A549 treated with AZD2906 at 1 μM for 4 hours (cell line): Measurements from ENCODE around the gene OR10H4. TPM values are rescaled to one million over a fixed set of nuclear protein-coding genes. Genes with fewer than 3 reads are reported as not detected.

Experiments used
- total RNA-seq: library from RNA; stranded (reverse); fragments of 200-300 nt; extraction: Qiagen RNA extraction; gene quantifications from 5 replicates; pipeline ENCODE4 v1.2.3, GENCODE V29; 2022

OR10H4 gene, protein sequence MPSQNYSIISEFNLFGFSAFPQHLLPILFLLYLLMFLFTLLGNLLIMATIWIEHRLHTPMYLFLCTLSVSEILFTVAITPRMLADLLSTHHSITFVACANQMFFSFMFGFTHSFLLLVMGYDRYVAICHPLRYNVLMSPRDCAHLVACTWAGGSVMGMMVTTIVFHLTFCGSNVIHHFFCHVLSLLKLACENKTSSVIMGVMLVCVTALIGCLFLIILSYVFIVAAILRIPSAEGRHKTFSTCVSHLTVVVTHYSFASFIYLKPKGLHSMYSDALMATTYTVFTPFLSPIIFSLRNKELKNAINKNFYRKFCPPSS
- total RNA-seq = not detected in 5 replicates

DNA sequence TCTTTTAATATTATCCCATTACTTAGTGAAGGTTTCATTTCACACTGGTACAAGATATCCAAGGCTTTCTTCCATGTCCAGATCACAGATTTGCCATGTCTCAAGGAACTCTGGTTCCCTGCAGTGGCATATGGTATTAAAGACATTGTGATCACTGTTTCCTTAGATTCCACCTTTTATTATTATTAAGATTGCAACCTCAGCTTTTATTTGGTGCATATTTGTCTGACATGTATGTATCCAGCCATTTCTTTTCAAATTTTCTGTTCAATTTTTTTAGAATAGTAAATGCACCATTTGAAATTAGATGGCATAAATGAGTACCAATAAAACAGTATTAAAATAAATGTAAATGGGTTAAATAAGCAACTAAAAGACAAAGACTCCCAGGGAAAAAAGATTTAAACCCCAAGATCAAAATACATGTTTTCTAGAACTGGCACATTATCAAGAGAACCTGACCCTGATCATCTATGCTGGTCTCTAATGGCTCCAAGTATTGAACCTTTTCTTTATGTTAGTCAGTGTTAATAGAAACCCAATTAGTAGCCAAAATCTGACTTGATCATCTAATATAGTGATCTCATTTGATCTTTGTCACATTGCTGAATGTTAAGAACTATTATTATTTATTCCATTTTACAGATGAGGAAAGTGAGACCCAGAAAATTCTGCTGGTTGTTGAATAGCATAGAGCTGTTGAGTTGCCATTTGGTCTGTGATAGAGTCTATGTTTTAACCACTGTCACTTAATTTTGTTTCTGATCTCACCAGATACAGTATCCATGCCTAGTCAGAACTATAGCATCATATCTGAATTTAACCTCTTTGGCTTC lies at the start of gene OR10H4:
TSS of gene OR10H4 (plus strand) at position 786 of the 836 bp plus-strand sequence. CDS start at position 786, 0 bp downstream.

DNA sequence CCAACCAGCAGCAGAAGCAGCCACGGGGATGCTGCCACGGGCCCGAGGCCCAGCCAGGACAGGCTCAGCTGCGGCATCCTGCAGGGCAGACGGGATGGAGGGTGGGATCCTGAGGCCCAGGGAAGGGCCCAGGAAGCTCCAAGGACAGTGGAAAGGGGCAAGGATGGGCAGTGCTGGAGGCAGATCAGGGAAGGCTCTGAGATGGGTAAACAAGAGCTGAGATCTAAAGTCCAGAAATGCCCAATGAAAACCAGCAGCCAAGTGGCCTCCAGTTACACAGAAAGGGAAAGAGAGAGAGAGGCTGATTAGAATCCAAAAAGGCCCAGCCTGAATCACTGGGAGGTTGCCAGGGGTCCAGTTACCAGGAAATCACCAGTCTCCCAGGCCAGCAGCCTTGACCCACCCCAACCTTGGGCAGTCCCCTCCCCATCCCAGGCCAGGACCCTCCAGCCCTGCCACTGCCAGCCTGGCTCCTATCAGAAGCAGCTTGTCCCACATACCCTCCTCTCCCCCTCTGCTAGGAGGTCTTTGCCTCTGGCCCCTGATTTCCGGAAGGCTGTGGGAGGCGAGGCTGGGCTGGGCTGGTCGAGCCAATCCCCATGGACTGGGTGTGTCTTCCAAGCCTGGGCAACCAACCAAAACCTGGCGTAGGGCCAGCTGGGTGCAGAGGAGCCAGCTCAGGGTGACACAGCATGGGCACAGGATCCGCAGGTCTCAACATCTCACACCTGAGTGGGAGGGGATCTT lies 14.3 kb upstream of the OR10H4 start, which contains the start of gene CYP4F11:
TSS of gene CYP4F11 (minus strand) at position 198 of the 747 bp plus-strand sequence. CDS start at position 77, 121 bp downstream.

Other genes starting within 250 kb of the OR10H4 start
- gene OR10H2, start 221.0 kb upstream of the OR10H4 start, total RNA-seq = not detected in 5 replicates
- not detected in 5 replicates for gene OR10H3, start 211.0 kb upstream of the OR10H4 start, total RNA-seq
- not detected in 5 replicates for gene OR10H5, start 161.3 kb upstream of the OR10H4 start, total RNA-seq
- not detected in 5 replicates for gene OR10H1, start 133.3 kb upstream of the OR10H4 start, total RNA-seq
- 0.05 to 0.24 TPM (median 0.11 TPM) in 5 replicates for gene CYP4F2, start 50.9 kb upstream of the OR10H4 start, total RNA-seq
- gene CYP4F11, start 14.5 kb upstream of the OR10H4 start, total RNA-seq = 4.6 to 6.7 TPM (median 5.5 TPM) in 5 replicates
- gene TPM4, start 127.5 kb downstream of the OR10H4 start, total RNA-seq = 380 to 506 TPM (median 445 TPM) in 5 replicates
- gene RAB8A, start 162.9 kb downstream of the OR10H4 start, total RNA-seq = 47.7 to 103 TPM (median 50.2 TPM) in 5 replicates
- 0.06 to 0.09 TPM (median 0.08 TPM) in 4 of 5 replicates, not detected in the other for gene HSH2D, start 194.7 kb downstream of the OR10H4 start, total RNA-seq
- not detected in 5 replicates for gene CIB3, start 224.5 kb downstream of the OR10H4 start, total RNA-seq
- gene FAM32A, start 236.4 kb downstream of the OR10H4 start, total RNA-seq = 93.0 to 96.1 TPM (median 93.9 TPM) in 5 replicates
- 62.4 to 71.5 TPM (median 70.9 TPM) in 5 replicates for gene AP1M1, start 248.9 kb downstream of the OR10H4 start, total RNA-seq